Cardiac muscle cell (in vitro differentiated cells and primary cell): ENCODE results near the gene NEK10. TPM values are rescaled to one million over a fixed set of nuclear protein-coding genes. Genes with fewer than 3 reads are reported as not detected.

Source experiments
- DNase-seq, 2 donors: peaks; one replicate each; pipeline versions ENCODE4 v3.0.0 to v3.0.0-alpha.2; 2010 to 2017; ENCODE audit warnings: low read depth in 1 of 2, low spot score in 1 of 2
- H3K27ac ChIP-seq: fragments of 200-600 bp; sonication (generic); 2 replicates; pipeline ENCODE4 v1.5.1; 2016
- H3K27me3 ChIP-seq: fragments of 200-600 bp; sonication (generic); 2 replicates; pipeline ENCODE4 v1.6.0; 2016; ENCODE audit warnings: control low read depth
- H3K36me3 ChIP-seq: fragments of 200-600 bp; sonication (generic); 2 replicates; pipeline ENCODE4 v1.5.1; 2016; ENCODE audit warnings: control low read depth
- H3K4me1 ChIP-seq: fragments of 200-600 bp; sonication (generic); 2 replicates; pipeline ENCODE4 v1.8.1; 2017; ENCODE audit warnings: low read depth, mild to moderate bottlenecking, mixed run types
- H3K4me3 ChIP-seq: fragments of 200-600 bp; sonication (generic); 2 replicates; pipeline ENCODE4 v1.5.1; 2016; ENCODE audit warnings: mild to moderate bottlenecking
- H3K9me3 ChIP-seq: fragments of 200-600 bp; sonication (generic); 2 replicates; pipeline ENCODE4 v1.5.1; 2017; ENCODE audit warnings: low read depth, mild to moderate bottlenecking, control low read depth
- polyA plus RNA-seq: library from polyadenylated mRNA; unstranded; fragments of >200 nt; fragmentation: Nextera tagmentation; extraction: Ambion mirVana; gene quantifications from 2 replicates; pipeline ENCODE4 v1.2.1, GENCODE V29; 2016
- total RNA-seq: library from RNA; depleted of rRNA; stranded (reverse); fragments of >200 nt; gene quantifications from 2 replicates; pipeline ENCODE4 v1.2.3, GENCODE V29; 2016
- TF ChIP-seq, protein P1 (sequence below): IDR thresholded peaks from 2 replicates; pipeline ENCODE4 v1.5.1; 2012; ENCODE audit warnings: low read depth, mild to moderate bottlenecking, low read length

NEK10 gene
- total and polyA plus RNA-seq, 2 experiments from 2014 or later, result 0.54 to 2.1 TPM

DNA sequence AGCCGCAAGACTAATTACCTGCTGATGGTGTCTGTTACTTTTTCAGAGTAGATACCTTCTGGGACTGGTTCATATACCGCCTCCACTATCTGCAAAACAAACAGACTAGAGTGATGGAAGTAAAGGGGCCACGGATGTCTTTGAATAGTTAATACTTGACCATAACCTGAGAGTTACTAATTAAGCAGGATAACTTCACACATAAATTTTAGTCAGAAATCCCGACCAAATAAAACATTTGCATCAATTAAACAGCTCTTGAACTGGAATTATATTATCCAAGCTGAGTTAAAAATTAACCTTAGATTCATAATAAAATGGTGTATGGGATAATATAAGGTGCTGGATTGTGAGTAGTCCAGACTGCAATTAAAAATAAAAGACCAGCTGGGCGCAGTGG lies 167.7 kb downstream of the NEK10 start:
- no peak for DNase-seq
- Histone ChIP-seq H3K4me3 (no peak overlapping the region), H3K9me3 (no peaks in the 10 kb centered on the region), H3K4me1 (no peaks in the 10 kb centered on the region), H3K27me3 (no peaks in the 10 kb centered on the region), H3K27ac (no peak overlapping the region), H3K36me3 (no peaks in the 10 kb centered on the region)
- TF ChIP-seq, protein P1, sequence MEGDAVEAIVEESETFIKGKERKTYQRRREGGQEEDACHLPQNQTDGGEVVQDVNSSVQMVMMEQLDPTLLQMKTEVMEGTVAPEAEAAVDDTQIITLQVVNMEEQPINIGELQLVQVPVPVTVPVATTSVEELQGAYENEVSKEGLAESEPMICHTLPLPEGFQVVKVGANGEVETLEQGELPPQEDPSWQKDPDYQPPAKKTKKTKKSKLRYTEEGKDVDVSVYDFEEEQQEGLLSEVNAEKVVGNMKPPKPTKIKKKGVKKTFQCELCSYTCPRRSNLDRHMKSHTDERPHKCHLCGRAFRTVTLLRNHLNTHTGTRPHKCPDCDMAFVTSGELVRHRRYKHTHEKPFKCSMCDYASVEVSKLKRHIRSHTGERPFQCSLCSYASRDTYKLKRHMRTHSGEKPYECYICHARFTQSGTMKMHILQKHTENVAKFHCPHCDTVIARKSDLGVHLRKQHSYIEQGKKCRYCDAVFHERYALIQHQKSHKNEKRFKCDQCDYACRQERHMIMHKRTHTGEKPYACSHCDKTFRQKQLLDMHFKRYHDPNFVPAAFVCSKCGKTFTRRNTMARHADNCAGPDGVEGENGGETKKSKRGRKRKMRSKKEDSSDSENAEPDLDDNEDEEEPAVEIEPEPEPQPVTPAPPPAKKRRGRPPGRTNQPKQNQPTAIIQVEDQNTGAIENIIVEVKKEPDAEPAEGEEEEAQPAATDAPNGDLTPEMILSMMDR, result no peak

GRCh38 chr3:27200721-27201489 lies 168.3 kb downstream of the NEK10 start:
- no peak overlapping the region for H3K4me3 ChIP-seq
- H3K9me3 ChIP-seq, result no peaks in the 10 kb centered on the region
- no peak for DNase-seq
- no peak overlapping the region for H3K27ac ChIP-seq
- H3K27me3 ChIP-seq, result no peaks in the 10 kb centered on the region
- no peaks in the 10 kb centered on the region for H3K36me3 ChIP-seq
- H3K4me1 ChIP-seq, result no peaks in the 10 kb centered on the region
- TF ChIP-seq, protein P1, result no peak

GRCh38 chr3:27194861-27195483 lies 174.2 kb downstream of the NEK10 start:
- Histone ChIP-seq H3K4me3 (no peak overlapping the region), H3K9me3 (no peaks in the 10 kb centered on the region), H3K4me1 (no peaks in the 10 kb centered on the region), H3K36me3 (no peaks in the 10 kb centered on the region), H3K27me3 (no peaks in the 10 kb centered on the region), H3K27ac (no peak overlapping the region)
- DNase-seq, result no peak
- TF ChIP-seq, protein P1, result no peak

GRCh38 chr3:27193056-27193455 lies 176.1 kb downstream of the NEK10 start:
- TF ChIP-seq, protein P1, result no peak
- Histone ChIP-seq H3K36me3 (no peaks in the 10 kb centered on the region), H3K27me3 (no peaks in the 10 kb centered on the region), H3K27ac (no peak overlapping the region), H3K4me3 (no peak overlapping the region), H3K4me1 (no peaks in the 10 kb centered on the region), H3K9me3 (no peaks in the 10 kb centered on the region)
- DNase-seq, result no peak

DNA sequence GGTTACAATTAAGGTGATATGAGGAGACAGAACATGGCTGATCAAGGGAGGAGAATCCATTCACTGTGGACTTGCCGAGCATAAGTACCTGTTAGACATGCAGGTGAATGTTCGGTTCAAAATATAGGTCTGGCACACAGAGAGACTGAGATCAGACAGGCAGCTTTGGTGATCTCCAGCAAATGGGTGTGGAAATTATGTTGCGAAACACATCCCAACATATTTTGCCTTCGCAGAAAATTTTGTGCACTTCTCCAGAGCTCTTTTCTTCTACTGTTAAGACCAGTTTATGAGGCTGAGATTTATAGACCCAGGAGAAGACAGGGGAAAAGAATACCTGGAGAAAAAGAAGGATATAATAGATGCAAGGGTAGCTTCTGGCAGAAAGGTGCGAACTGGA lies 183.2 kb downstream of the NEK10 start:
- TF ChIP-seq, protein P1, result no peak
- Histone ChIP-seq H3K27me3 (no peaks in the 10 kb centered on the region), H3K4me1 (no peaks in the 10 kb centered on the region), H3K27ac (no peak overlapping the region), H3K9me3 (no peaks in the 10 kb centered on the region), H3K4me3 (no peak overlapping the region), H3K36me3 (no peaks in the 10 kb centered on the region)
- no peak for DNase-seq
